Right atrium auricular region (tissue), 2 donors: Measurements from ENCODE around the gene SEH1L. TPM values are rescaled to one million over a fixed set of nuclear protein-coding genes. Genes with fewer than 3 reads are reported as not detected.
A peak's percentile ranks its signal among the peaks of the same experiment; 100 is the strongest.

Experiments
- DNase-seq: peaks from one replicate; pipeline ENCODE4 v3.0.0-alpha.2; 2019; ENCODE audit warnings: low spot score
- H3K27ac ChIP-seq, 2 donors: fragments of 200-600 bp; sonication (generic); 1 replicate in 1 of 2; 2 replicates in 1 of 2; pipeline ENCODE4 v1.5.1; 2016 to 2019
- H3K27me3 ChIP-seq, 2 donors: fragments of 200-600 bp; sonication (generic); one replicate each; pipeline versions ENCODE4 v1.5.1 to v1.6.0; 2017 to 2019
- H3K36me3 ChIP-seq: fragments of 200-600 bp; sonication (generic); one replicate; pipeline ENCODE4 v1.5.1; 2016
- H3K4me1 ChIP-seq, 2 donors: fragments of 200-600 bp; sonication (generic); one replicate each; pipeline versions ENCODE4 v1.5.1 to v1.6.0; 2017 to 2019
- H3K4me3 ChIP-seq, 2 donors: fragments of 200-600 bp; sonication (generic); 1 replicate in 1 of 2; 2 replicates in 1 of 2; pipeline ENCODE4 v1.5.1; 2017 to 2019; ENCODE audit warnings: mild to moderate bottlenecking in 1 of 2, moderate library complexity in 1 of 2
- H3K9me3 ChIP-seq, 2 donors: fragments of 200-600 bp; sonication (generic); one replicate each; pipeline ENCODE4 v1.5.1; 2019
- CTCF ChIP-seq, 2 donors: fragments of 200-600 bp; sonication (generic); IDR thresholded peaks; one replicate each; pipeline ENCODE4 v1.5.1; 2019; ENCODE audit warnings: antibody characterized with exemption in 2 of 2
- total RNA-seq, 2 donors: library from RNA; depleted of rRNA; stranded (reverse); fragments of >200 nt; gene quantifications; one replicate each; pipeline ENCODE4 v1.1.0, GENCODE V29; 2016

Gene SEH1L
- total RNA-seq, 2 donors from 2014 or later: 7.7 to 17.7 TPM

DNA sequence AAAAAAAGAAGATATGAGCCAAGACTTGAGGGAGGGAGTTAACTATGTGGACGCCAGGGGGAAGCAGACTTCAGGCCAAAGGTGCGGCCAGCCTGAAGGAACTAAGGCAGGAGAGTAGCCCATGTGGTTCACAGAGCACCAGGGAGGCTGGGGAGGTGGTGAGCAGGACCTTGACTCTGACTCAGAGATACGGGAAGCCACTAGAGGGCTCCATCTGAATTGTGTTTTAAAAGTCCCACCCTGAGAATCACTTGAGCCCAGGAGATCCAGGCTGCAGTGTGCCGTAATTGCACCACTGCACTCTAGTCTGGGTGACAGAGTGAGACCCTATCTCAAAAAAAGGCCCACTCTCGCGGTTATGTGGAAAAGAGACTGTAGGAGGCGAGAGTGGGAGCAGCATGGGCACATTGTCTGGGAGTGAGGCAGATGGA lies 55.7 kb downstream of the SEH1L start:
- Histone ChIP-seq H3K36me3 (peaks cover 10% of the 10 kb centered on the region), H3K4me3 (no peak overlapping the region), H3K9me3 (no peaks in the 10 kb centered on the region), H3K27ac (no peak overlapping the region), H3K27me3 (no peaks in the 10 kb centered on the region), H3K4me1 (no peaks in the 10 kb centered on the region)
- TF ChIP-seq CTCF (IDR thresholded peaks at IDR 0.05): peak; percentile 15 to 57
- no peak for DNase-seq

- no peaks in the 10 kb centered on the region for H3K27me3 ChIP-seq
- no peak overlapping the region for H3K27ac ChIP-seq
- no peaks in the 10 kb centered on the region for H3K4me1 ChIP-seq
- no peaks in the 10 kb centered on the region for H3K9me3 ChIP-seq
- no peak for TF ChIP-seq CTCF (IDR thresholded peaks at IDR 0.05)
- H3K4me3 ChIP-seq: no peak overlapping the region
- H3K36me3 ChIP-seq: peaks cover 19% of the 10 kb centered on the region
- DNase-seq: no peak
Observed at GRCh38 chr18:13004396-13004795, 56.6 kb downstream of the SEH1L start.

GRCh38 chr18:13005289-13005688 lies 57.5 kb downstream of the SEH1L start:
- DNase-seq: no peak
- TF ChIP-seq CTCF (IDR thresholded peaks at IDR 0.05): no peak
- Histone ChIP-seq H3K9me3 (no peaks in the 10 kb centered on the region), H3K4me1 (no peaks in the 10 kb centered on the region), H3K27me3 (no peaks in the 10 kb centered on the region), H3K36me3 (peaks cover 25% of the 10 kb centered on the region), H3K4me3 (no peak overlapping the region), H3K27ac (no peak overlapping the region)

DNA sequence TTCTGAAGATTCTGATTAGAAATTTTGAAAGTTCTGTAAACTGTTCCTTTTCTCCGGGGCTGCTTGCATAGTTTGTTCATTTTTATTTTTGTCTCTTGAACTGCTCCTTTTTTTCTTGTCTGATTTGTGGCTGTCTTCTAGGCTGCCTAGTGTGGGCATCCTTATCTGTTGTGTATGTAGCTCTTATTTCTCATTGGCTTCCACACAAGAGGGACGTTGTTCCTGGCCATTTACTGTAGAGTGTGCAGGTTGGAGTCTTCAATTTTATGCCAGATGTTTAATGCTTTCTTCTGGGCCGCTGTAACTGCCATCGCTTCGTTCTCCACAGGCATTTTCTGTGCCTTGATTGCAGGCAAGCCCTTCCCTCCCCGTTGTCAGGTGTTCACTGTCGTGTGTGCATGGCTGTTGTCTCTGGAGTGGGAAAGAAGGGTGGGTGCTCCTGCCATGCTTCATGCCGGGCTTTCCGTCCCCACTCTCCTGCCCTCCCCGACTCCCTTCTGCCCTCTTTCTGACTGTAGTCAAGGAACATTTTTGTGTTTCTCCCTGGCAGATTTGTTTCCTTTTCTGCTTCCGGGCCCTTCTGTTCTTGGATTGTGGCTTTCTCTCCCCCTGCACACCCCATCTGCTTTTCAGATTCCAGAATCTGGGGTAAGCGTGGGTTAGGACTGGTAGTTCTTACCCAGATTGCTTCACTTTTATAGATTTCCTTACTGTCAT lies 58.9 kb downstream of the SEH1L start:
- Histone ChIP-seq H3K4me1 (no peaks in the 10 kb centered on the region), H3K36me3 (peaks cover 28% of the 10 kb centered on the region), H3K27me3 (no peaks in the 10 kb centered on the region), H3K27ac (no peak overlapping the region), H3K9me3 (no peaks in the 10 kb centered on the region), H3K4me3 (no peak overlapping the region)
- DNase-seq: no peak
- no peak for TF ChIP-seq CTCF (IDR thresholded peaks at IDR 0.05)

DNA sequence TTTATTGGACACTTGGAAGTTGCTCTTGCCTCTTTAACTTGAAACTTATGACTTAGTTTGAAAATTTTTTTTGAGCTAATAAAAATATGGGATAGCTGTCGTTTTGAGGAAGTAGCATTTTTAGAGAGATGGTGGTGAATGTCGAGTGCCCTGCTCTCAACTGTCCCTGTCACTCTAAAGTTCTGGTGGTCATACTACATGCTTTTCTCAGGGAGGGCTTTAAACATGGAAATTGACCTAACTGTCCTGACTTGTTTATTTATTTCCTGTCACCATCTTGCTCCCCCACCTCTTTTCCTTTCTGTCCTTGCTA lies 59.4 kb downstream of the SEH1L start:
- TF ChIP-seq CTCF (IDR thresholded peaks at IDR 0.05): no peak
- Histone ChIP-seq H3K36me3 (peaks cover 30% of the 10 kb centered on the region), H3K4me1 (no peaks in the 10 kb centered on the region), H3K9me3 (no peaks in the 10 kb centered on the region), H3K27ac (no peak overlapping the region), H3K27me3 (no peaks in the 10 kb centered on the region), H3K4me3 (no peak overlapping the region)
- DNase-seq: no peak

DNA sequence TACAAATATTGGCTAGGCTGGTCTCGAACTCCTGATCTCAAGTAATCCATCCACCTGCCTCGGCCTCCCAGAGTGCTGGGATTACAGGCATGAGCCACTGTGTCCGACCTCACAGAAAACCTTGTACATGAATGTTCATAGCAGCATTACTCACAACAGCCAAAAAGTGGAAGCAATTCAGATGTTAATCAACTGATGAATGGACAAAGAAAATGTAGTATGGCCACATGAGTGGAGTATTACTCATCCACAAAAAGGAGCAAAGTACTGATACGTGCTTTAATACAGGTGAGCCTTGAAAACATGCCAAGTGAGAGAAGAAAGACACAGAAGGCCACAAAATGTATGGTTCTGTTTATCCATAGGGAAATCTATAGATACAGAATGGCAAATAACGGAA lies 63.9 kb downstream of the SEH1L start:
- H3K27me3 ChIP-seq: no peaks in the 10 kb centered on the region
- no peak overlapping the region for H3K4me3 ChIP-seq
- peaks cover 45% of the 10 kb centered on the region for H3K36me3 ChIP-seq
- no peak for TF ChIP-seq CTCF (IDR thresholded peaks at IDR 0.05)
- H3K27ac ChIP-seq: no peak overlapping the region
- DNase-seq: no peak
- H3K9me3 ChIP-seq: no peaks in the 10 kb centered on the region
- no peaks in the 10 kb centered on the region for H3K4me1 ChIP-seq
